LNCaP clone FGC (cell line): Measurements from ENCODE around the gene ZGPAT.
"Not testable (repeated sequence)": the region's sequence is repeated elsewhere in the genome, so short reads cannot be mapped to it uniquely, and the experiment has no call there.

Experiments
- DNase-seq: peaks from one replicate; pipeline ENCODE4 v3.0.0-alpha.2; 2011; ENCODE audit warnings: low read depth
- H3K4me3 ChIP-seq: 2 replicates; pipeline ENCODE4 v1.5.1; 2011; ENCODE audit warnings: mild to moderate bottlenecking, low read depth, low read length, control low read depth
- CTCF ChIP-seq: IDR thresholded peaks from 2 replicates; pipeline ENCODE4 v1.5.1; 2012; ENCODE audit warnings: mild to moderate bottlenecking; ENCODE audit not compliant: control insufficient read depth, insufficient read depth; ENCODE audit errors: extremely low read depth

Gene ZGPAT

GRCh38 chr20:63772781-63773518, 65.1 kb downstream of the ZGPAT start:
- DNase-seq, result no peak
- no peak overlapping the region for H3K4me3 ChIP-seq
- TF ChIP-seq CTCF, result no peak

GRCh38 chr20:63773571-63774241, 65.9 kb downstream of the ZGPAT start:
- DNase-seq, result no peak
- TF ChIP-seq CTCF, result no peak
- no peak overlapping the region for H3K4me3 ChIP-seq

- no peak for TF ChIP-seq CTCF
- no peak overlapping the region for H3K4me3 ChIP-seq
- DNase-seq, result no peak
Measured at GRCh38 chr20:63774306-63774705, 66.5 kb downstream of the ZGPAT start.

GRCh38 chr20:63775096-63775978, 67.5 kb downstream of the ZGPAT start:
- peak; percentile 44 for TF ChIP-seq CTCF
- no peak for DNase-seq
- no peak overlapping the region for H3K4me3 ChIP-seq

GRCh38 chr20:63776875-63777274, 69.0 kb downstream of the ZGPAT start:
- not testable (repeated sequence) for H3K4me3 ChIP-seq, DNase-seq

- H3K4me3 ChIP-seq, result no peak overlapping the region
- no peak for TF ChIP-seq CTCF
- DNase-seq, result no peak
Measured at GRCh38 chr20:63777614-63778013, 69.8 kb downstream of the ZGPAT start.
